WTC11 (cell line): ENCODE results near the gene TMEM266. TPM values are rescaled to one million over a fixed set of nuclear protein-coding genes. Genes with fewer than 3 reads are reported as not detected.

Source experiments
- ATAC-seq: fragments of 200-7000 bp; cut with Tn5 transposase; 2 replicates; pipeline ENCODE4 v1.10.0; 2021; ENCODE audit warnings: mild to moderate bottlenecking, moderate library complexity
- CTCF ChIA-PET: fragments of 300-600 bp; sonication (Branson Sonifier 250); formaldehyde crosslinking; loops from one replicate; lab custom pipeline; 2021; ENCODE audit warnings: antibody characterized with exemption; lab: Charles Lee
- POLR2A ChIA-PET: fragments of 350-600 bp; sonication (Branson Sonifier 250); formaldehyde crosslinking; loops from one replicate; lab custom pipeline; 2021; ENCODE audit warnings: antibody characterized with exemption; lab: Charles Lee
- DNase-seq: peaks from one replicate; pipeline ENCODE4 v3.0.0; 2021; ENCODE audit warnings: low spot score
- H3K27ac Mint-ChIP-seq: 2 replicates; pipeline ENCODE4 v1.8.0; 2021; ENCODE audit warnings: mixed read lengths
- H3K27me3 Mint-ChIP-seq: 2 replicates; pipeline ENCODE4 v1.8.0; 2021; ENCODE audit warnings: low read depth, mild to moderate bottlenecking, moderate library complexity, mixed read lengths
- H3K36me3 Mint-ChIP-seq: 2 replicates; pipeline ENCODE4 v1.8.0; 2021; ENCODE audit warnings: mixed read lengths
- H3K4me1 Mint-ChIP-seq: 2 replicates; pipeline ENCODE4 v1.8.0; 2022; ENCODE audit warnings: mixed read lengths
- H3K4me3 Mint-ChIP-seq: 2 replicates; pipeline ENCODE4 v1.8.0; 2021; ENCODE audit warnings: mild to moderate bottlenecking, moderate library complexity, mixed read lengths
- H3K9me3 Mint-ChIP-seq: 2 replicates; pipeline ENCODE4 v1.8.0; 2021; ENCODE audit warnings: mixed read lengths
- CREM ChIP-seq: sonication (generic); formaldehyde crosslinking; IDR thresholded peaks from 2 replicates; pipeline ENCODE4 v1.8.1; 2022; ENCODE audit warnings: mild to moderate bottlenecking, missing genetic modification reagents, moderate library complexity
- FOXK1 ChIP-seq: sonication (generic); formaldehyde crosslinking; IDR thresholded peaks from 2 replicates; pipeline ENCODE4 v1.8.0; 2022; ENCODE audit warnings: mild to moderate bottlenecking, moderate library complexity, missing genetic modification reagents
- HMGA2 ChIP-seq: fragments of 250-450 bp; sonication (Bioruptor Pico); IDR thresholded peaks from 2 replicates; pipeline ENCODE4 v1.4.0; 2021; ENCODE audit warnings: mild to moderate bottlenecking, moderate library complexity
- JUN ChIP-seq: sonication (generic); formaldehyde crosslinking; IDR thresholded peaks from 2 replicates; pipeline ENCODE4 v1.8.0; 2023; ENCODE audit warnings: mild to moderate bottlenecking, missing genetic modification reagents
- KAT7 ChIP-seq: sonication (generic); formaldehyde crosslinking; IDR thresholded peaks from 2 replicates; pipeline ENCODE4 v1.8.1; 2023; ENCODE audit warnings: missing genetic modification reagents, mild to moderate bottlenecking, borderline replicate concordance
- MYBL2 ChIP-seq: sonication (generic); formaldehyde crosslinking; IDR thresholded peaks from 2 replicates; pipeline ENCODE4 v1.8.1; 2023; ENCODE audit warnings: mild to moderate bottlenecking, moderate library complexity, missing genetic modification reagents
- SMAD3 ChIP-seq: sonication (generic); formaldehyde crosslinking; IDR thresholded peaks from 2 replicates; pipeline ENCODE4 v1.8.0; 2022; ENCODE audit warnings: missing genetic modification reagents, mild to moderate bottlenecking, borderline replicate concordance
- SP1 ChIP-seq: sonication (generic); formaldehyde crosslinking; conservative IDR thresholded peaks from 2 replicates; pipeline ENCODE4 v1.8.1; 2022; ENCODE audit warnings: missing genetic modification reagents
- total RNA-seq: library from RNA; stranded (reverse); gene quantifications from 3 replicates; pipeline ENCODE4 v1.2.3, GENCODE V29; 2021
- TF ChIP-seq, protein P1 (sequence below): sonication (generic); formaldehyde crosslinking; IDR thresholded peaks from 2 replicates; pipeline ENCODE4 v1.8.0; 2022; ENCODE audit warnings: mild to moderate bottlenecking, missing genetic modification reagents
- TF ChIP-seq, protein P2 (sequence below): sonication (generic); formaldehyde crosslinking; IDR thresholded peaks from 2 replicates; pipeline ENCODE4 v1.8.0; 2022; ENCODE audit warnings: missing genetic modification reagents
- TF ChIP-seq, protein P3 (sequence below): sonication (generic); formaldehyde crosslinking; IDR thresholded peaks from 2 replicates; pipeline ENCODE4 v1.8.0; 2022; ENCODE audit warnings: mild to moderate bottlenecking, missing genetic modification reagents
- TF ChIP-seq, protein P4 (sequence below): sonication (generic); formaldehyde crosslinking; IDR thresholded peaks from 2 replicates; pipeline ENCODE4 v1.8.1; 2023; ENCODE audit warnings: mild to moderate bottlenecking, missing genetic modification reagents, moderate library complexity
- TF ChIP-seq, protein P5 (sequence below): sonication (generic); formaldehyde crosslinking; IDR thresholded peaks from 2 replicates; pipeline ENCODE4 v1.8.1; 2023; ENCODE audit warnings: mild to moderate bottlenecking, moderate library complexity, missing genetic modification reagents
- TF ChIP-seq, protein P6 (sequence below): sonication (generic); formaldehyde crosslinking; IDR thresholded peaks from 2 replicates; pipeline ENCODE4 v1.8.1; 2023; ENCODE audit warnings: mild to moderate bottlenecking, missing genetic modification reagents
- TF ChIP-seq, protein P7 (sequence below): fragments of 200-600 bp; IDR thresholded peaks from 2 replicates; pipeline ENCODE4 v1.8.0; 2022; ENCODE audit warnings: antibody characterized with exemption
- TF ChIP-seq, protein P8 (sequence below): sonication (generic); formaldehyde crosslinking; IDR thresholded peaks from 2 replicates; pipeline ENCODE4 v1.8.0; 2023; ENCODE audit warnings: mild to moderate bottlenecking, missing genetic modification reagents

Gene TMEM266
- total RNA-seq, 1 experiment from 2014 or later, result 8.6 TPM

DNA sequence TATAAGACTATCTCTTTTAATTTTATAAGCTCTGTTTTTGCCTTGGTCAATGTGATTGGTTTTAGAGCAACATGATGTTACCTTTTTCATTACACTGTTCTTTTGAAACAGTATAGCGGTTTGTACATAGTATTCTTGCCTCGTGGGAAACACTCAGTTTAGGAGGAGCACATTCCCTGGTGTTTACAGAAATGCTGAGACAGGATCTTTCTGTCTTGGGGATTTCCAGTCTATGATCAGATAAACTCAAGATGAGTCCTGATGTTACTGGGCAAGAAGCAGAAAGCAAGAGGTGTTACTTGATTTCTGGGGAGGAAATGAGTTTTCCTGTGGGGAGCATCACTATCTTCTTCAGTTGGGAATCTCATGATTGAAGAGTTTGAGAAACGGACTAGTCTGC is 2.5 kb downstream of the TMEM266 start:
- no peaks in the 10 kb centered on the region for H3K9me3 Mint-ChIP-seq
- ChIA-PET POLR2A (no interaction called here), CTCF (interaction anchor here (5.0 to 8.9 kb wide), 2 partner anchors 77 to 87 kb away, joined by 63 to 250 read pairs; no protein-coding TSS in a partner anchor)
- peaks cover 64% of the 10 kb centered on the region for H3K4me1 Mint-ChIP-seq
- DNase-seq, result no peak
- no peak overlapping the region for H3K4me3 Mint-ChIP-seq
- no peaks in the 10 kb centered on the region for H3K36me3 Mint-ChIP-seq
- no peak overlapping the region for H3K27ac Mint-ChIP-seq
- no peak for ATAC-seq
- TF ChIP-seq, protein P1, sequence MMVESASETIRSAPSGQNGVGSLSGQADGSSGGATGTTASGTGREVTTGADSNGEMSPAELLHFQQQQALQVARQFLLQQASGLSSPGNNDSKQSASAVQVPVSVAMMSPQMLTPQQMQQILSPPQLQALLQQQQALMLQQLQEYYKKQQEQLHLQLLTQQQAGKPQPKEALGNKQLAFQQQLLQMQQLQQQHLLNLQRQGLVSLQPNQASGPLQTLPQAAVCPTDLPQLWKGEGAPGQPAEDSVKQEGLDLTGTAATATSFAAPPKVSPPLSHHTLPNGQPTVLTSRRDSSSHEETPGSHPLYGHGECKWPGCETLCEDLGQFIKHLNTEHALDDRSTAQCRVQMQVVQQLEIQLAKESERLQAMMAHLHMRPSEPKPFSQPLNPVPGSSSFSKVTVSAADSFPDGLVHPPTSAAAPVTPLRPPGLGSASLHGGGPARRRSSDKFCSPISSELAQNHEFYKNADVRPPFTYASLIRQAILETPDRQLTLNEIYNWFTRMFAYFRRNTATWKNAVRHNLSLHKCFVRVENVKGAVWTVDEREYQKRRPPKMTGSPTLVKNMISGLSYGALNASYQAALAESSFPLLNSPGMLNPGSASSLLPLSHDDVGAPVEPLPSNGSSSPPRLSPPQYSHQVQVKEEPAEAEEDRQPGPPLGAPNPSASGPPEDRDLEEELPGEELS, result no peak
- no peak for TF ChIP-seq FOXK1 (CRISPR knock-in tag)
- no peak for TF ChIP-seq SP1 (CRISPR knock-in tag)
- no peak for TF ChIP-seq JUN (CRISPR knock-in tag)
- no peak for TF ChIP-seq SMAD3 (CRISPR knock-in tag)
- TF ChIP-seq, protein P2, sequence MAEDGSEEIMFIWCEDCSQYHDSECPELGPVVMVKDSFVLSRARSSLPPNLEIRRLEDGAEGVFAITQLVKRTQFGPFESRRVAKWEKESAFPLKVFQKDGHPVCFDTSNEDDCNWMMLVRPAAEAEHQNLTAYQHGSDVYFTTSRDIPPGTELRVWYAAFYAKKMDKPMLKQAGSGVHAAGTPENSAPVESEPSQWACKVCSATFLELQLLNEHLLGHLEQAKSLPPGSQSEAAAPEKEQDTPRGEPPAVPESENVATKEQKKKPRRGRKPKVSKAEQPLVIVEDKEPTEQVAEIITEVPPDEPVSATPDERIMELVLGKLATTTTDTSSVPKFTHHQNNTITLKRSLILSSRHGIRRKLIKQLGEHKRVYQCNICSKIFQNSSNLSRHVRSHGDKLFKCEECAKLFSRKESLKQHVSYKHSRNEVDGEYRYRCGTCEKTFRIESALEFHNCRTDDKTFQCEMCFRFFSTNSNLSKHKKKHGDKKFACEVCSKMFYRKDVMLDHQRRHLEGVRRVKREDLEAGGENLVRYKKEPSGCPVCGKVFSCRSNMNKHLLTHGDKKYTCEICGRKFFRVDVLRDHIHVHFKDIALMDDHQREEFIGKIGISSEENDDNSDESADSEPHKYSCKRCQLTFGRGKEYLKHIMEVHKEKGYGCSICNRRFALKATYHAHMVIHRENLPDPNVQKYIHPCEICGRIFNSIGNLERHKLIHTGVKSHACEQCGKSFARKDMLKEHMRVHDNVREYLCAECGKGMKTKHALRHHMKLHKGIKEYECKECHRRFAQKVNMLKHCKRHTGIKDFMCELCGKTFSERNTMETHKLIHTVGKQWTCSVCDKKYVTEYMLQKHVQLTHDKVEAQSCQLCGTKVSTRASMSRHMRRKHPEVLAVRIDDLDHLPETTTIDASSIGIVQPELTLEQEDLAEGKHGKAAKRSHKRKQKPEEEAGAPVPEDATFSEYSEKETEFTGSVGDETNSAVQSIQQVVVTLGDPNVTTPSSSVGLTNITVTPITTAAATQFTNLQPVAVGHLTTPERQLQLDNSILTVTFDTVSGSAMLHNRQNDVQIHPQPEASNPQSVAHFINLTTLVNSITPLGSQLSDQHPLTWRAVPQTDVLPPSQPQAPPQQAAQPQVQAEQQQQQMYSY, result no peak
- TF ChIP-seq, protein P3, sequence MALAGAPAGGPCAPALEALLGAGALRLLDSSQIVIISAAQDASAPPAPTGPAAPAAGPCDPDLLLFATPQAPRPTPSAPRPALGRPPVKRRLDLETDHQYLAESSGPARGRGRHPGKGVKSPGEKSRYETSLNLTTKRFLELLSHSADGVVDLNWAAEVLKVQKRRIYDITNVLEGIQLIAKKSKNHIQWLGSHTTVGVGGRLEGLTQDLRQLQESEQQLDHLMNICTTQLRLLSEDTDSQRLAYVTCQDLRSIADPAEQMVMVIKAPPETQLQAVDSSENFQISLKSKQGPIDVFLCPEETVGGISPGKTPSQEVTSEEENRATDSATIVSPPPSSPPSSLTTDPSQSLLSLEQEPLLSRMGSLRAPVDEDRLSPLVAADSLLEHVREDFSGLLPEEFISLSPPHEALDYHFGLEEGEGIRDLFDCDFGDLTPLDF (CRISPR knock-in tag), result no peak
- TF ChIP-seq, protein P4, sequence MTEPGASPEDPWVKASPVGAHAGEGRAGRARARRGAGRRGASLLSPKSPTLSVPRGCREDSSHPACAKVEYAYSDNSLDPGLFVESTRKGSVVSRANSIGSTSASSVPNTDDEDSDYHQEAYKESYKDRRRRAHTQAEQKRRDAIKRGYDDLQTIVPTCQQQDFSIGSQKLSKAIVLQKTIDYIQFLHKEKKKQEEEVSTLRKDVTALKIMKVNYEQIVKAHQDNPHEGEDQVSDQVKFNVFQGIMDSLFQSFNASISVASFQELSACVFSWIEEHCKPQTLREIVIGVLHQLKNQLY (CRISPR knock-in tag), result no peak
- TF ChIP-seq, protein P5, sequence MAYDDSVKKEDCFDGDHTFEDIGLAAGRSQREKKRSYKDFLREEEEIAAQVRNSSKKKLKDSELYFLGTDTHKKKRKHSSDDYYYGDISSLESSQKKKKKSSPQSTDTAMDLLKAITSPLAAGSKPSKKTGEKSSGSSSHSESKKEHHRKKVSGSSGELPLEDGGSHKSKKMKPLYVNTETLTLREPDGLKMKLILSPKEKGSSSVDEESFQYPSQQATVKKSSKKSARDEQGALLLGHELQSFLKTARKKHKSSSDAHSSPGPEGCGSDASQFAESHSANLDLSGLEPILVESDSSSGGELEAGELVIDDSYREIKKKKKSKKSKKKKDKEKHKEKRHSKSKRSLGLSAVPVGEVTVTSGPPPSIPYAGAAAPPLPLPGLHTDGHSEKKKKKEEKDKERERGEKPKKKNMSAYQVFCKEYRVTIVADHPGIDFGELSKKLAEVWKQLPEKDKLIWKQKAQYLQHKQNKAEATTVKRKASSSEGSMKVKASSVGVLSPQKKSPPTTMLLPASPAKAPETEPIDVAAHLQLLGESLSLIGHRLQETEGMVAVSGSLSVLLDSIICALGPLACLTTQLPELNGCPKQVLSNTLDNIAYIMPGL (CRISPR knock-in tag), result no peak
- TF ChIP-seq, protein P6, sequence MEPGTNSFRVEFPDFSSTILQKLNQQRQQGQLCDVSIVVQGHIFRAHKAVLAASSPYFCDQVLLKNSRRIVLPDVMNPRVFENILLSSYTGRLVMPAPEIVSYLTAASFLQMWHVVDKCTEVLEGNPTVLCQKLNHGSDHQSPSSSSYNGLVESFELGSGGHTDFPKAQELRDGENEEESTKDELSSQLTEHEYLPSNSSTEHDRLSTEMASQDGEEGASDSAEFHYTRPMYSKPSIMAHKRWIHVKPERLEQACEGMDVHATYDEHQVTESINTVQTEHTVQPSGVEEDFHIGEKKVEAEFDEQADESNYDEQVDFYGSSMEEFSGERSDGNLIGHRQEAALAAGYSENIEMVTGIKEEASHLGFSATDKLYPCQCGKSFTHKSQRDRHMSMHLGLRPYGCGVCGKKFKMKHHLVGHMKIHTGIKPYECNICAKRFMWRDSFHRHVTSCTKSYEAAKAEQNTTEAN (CRISPR knock-in tag), result no peak
- no peak for TF ChIP-seq HMGA2 (CRISPR knock-in tag)
- TF ChIP-seq KAT7 (CRISPR knock-in tag), result no peak
- no peak for TF ChIP-seq CREM (CRISPR knock-in tag)
- TF ChIP-seq, protein P7, sequence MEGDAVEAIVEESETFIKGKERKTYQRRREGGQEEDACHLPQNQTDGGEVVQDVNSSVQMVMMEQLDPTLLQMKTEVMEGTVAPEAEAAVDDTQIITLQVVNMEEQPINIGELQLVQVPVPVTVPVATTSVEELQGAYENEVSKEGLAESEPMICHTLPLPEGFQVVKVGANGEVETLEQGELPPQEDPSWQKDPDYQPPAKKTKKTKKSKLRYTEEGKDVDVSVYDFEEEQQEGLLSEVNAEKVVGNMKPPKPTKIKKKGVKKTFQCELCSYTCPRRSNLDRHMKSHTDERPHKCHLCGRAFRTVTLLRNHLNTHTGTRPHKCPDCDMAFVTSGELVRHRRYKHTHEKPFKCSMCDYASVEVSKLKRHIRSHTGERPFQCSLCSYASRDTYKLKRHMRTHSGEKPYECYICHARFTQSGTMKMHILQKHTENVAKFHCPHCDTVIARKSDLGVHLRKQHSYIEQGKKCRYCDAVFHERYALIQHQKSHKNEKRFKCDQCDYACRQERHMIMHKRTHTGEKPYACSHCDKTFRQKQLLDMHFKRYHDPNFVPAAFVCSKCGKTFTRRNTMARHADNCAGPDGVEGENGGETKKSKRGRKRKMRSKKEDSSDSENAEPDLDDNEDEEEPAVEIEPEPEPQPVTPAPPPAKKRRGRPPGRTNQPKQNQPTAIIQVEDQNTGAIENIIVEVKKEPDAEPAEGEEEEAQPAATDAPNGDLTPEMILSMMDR, result no peak
- no peak for TF ChIP-seq MYBL2
- TF ChIP-seq, protein P8, sequence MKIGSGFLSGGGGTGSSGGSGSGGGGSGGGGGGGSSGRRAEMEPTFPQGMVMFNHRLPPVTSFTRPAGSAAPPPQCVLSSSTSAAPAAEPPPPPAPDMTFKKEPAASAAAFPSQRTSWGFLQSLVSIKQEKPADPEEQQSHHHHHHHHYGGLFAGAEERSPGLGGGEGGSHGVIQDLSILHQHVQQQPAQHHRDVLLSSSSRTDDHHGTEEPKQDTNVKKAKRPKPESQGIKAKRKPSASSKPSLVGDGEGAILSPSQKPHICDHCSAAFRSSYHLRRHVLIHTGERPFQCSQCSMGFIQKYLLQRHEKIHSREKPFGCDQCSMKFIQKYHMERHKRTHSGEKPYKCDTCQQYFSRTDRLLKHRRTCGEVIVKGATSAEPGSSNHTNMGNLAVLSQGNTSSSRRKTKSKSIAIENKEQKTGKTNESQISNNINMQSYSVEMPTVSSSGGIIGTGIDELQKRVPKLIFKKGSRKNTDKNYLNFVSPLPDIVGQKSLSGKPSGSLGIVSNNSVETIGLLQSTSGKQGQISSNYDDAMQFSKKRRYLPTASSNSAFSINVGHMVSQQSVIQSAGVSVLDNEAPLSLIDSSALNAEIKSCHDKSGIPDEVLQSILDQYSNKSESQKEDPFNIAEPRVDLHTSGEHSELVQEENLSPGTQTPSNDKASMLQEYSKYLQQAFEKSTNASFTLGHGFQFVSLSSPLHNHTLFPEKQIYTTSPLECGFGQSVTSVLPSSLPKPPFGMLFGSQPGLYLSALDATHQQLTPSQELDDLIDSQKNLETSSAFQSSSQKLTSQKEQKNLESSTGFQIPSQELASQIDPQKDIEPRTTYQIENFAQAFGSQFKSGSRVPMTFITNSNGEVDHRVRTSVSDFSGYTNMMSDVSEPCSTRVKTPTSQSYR (CRISPR knock-in tag), result no peak
- peaks cover 16% of the 10 kb centered on the region for H3K27me3 Mint-ChIP-seq
